Measurements from ENCODE around the gene NDUFS2. TPM values are rescaled to one million over a fixed set of nuclear protein-coding genes. Genes with fewer than 3 reads are reported as not detected.

Gene NDUFS2
- total RNA-seq, 2 experiments from 2014 or later: 62.9 to 72.1 TPM

- peaks cover 9% of the 10 kb centered on the region; the same call in 1 of the 2 replicates for H3K79me2 ChIP-seq (ENCODE audit: insufficient read depth, low read depth, low read length)
- peaks cover 31% of the 10 kb centered on the region for H3K36me3 ChIP-seq (ENCODE audit: insufficient read depth, low read length)
- H2AFZ ChIP-seq (ENCODE audit: low read length): peak within 1 kb of the TSS; percentile 51
- BruUV-seq (replicated peaks): no TSS peak
- H3K4me3 ChIP-seq (ENCODE audit: low read depth, low read length, poor library complexity, severe bottlenecking): peak within 1 kb of the TSS; percentile 86
- ChIA-PET POLR2A (interaction anchor here (0.6 to 3.1 kb wide), 7 partner anchors 9 to 524 kb away, joined by 3 to 23 read pairs (median 5); partner anchors contain the start of genes NDUFS2, PPOX and TOMM40L), CTCF (ENCODE audit: unreplicated experiment) (interaction anchor here (0.6 to 1.8 kb wide), 5 partner anchors 11 to 131 kb away, joined by 3 to 15 read pairs (median 4); partner anchors contain the start of genes DEDD, PPOX and TOMM40L)
- H3K9me2 ChIP-seq (ENCODE audit: insufficient read depth, low read length): no peaks in the 10 kb centered on the region
- peak; percentile 87 for DNase-seq (ENCODE audit: low spot score)
- peak within 1 kb of the TSS; percentile 99 for H3K4me2 ChIP-seq (ENCODE audit: low read length)
- peak; percentile 40; the same call in 1 of the 2 replicates for TF ChIP-seq CTCF (conservative IDR thresholded peaks at IDR 0.05; ENCODE audit: low read length)
- no peak for TF ChIP-seq EZH2phosphoT487 (IDR thresholded peaks at IDR 0.05; ENCODE audit: borderline replicate concordance, low read depth, low read length)
- H3K9me3 ChIP-seq (ENCODE audit: low read length): no peaks in the 10 kb centered on the region
- H4K20me1 ChIP-seq (ENCODE audit: insufficient read depth, low read length): no peaks in the 10 kb centered on the region
- peaks cover 33% of the 10 kb centered on the region for H3K4me1 ChIP-seq (ENCODE audit: insufficient read depth, low read length, poor library complexity, severe bottlenecking)
- intact Hi-C loops (cut with micrococcal nuclease; ENCODE audit: unreplicated experiment): loop anchor here (1.0 kb wide), 2 partner anchors 11 to 48 kb away; partner anchors contain the start of gene PPOX
- peak within 1 kb of the TSS; percentile 60 for H3K27ac ChIP-seq (ENCODE audit: low read depth, low read length, poor library complexity, severe bottlenecking)
Measured at GRCh38 chr1:161177112-161177935, 24.8 kb upstream of the NDUFS2 start, which contains the start of gene B4GALT3. B4GALT3 (minus strand) TSS chr1:161177507; CDS start chr1:161176060, 1,447 bp downstream.

GRCh38 chr1:161177936-161178244 lies 24.3 kb upstream of the NDUFS2 start:
- H3K9me2 ChIP-seq (ENCODE audit: insufficient read depth, low read length): no peaks in the 10 kb centered on the region
- H3K4me1 ChIP-seq (ENCODE audit: insufficient read depth, low read length, poor library complexity, severe bottlenecking): peaks cover 39% of the 10 kb centered on the region
- peaks cover 26% of the 10 kb centered on the region for H3K36me3 ChIP-seq (ENCODE audit: insufficient read depth, low read length)
- peak overlapping the region; percentile 51; the same call in 1 of the 2 replicates for H2AFZ ChIP-seq (ENCODE audit: low read length)
- no peak for DNase-seq (ENCODE audit: low spot score)
- no peaks in the 10 kb centered on the region for H4K20me1 ChIP-seq (ENCODE audit: insufficient read depth, low read length)
- H3K4me2 ChIP-seq (ENCODE audit: low read length): peak overlapping the region; percentile 99
- POLR2A ChIA-PET: interaction anchor here (0.6 to 3.1 kb wide), 5 partner anchors 8 to 48 kb away, joined by 3 to 23 read pairs (median 5); partner anchors contain the start of genes NDUFS2, PPOX and TOMM40L
- intact Hi-C loops (cut with micrococcal nuclease; ENCODE audit: unreplicated experiment): loop anchor here (1.0 kb wide), 2 partner anchors 12 to 47 kb away; partner anchors contain the start of gene PPOX
- CTCF ChIA-PET (ENCODE audit: unreplicated experiment): no interaction called here
- no peaks in the 10 kb centered on the region for H3K9me3 ChIP-seq (ENCODE audit: low read length)
- BruUV-seq (replicated peaks): TSS peak; percentile 91
- H3K4me3 ChIP-seq (ENCODE audit: low read depth, low read length, poor library complexity, severe bottlenecking): peak overlapping the region; percentile 86
- TF ChIP-seq EZH2phosphoT487 (IDR thresholded peaks at IDR 0.05; ENCODE audit: borderline replicate concordance, low read depth, low read length) (no peak), CTCF (conservative IDR thresholded peaks at IDR 0.05; ENCODE audit: low read length) (no peak; the same call in 1 of the 2 replicates)
- peaks cover 9% of the 10 kb centered on the region; the same call in 1 of the 2 replicates for H3K79me2 ChIP-seq (ENCODE audit: insufficient read depth, low read depth, low read length)
- peak overlapping the region; percentile 60 for H3K27ac ChIP-seq (ENCODE audit: low read depth, low read length, poor library complexity, severe bottlenecking)

All from OCI-LY7 (cell line).